ENCODE results near the gene TTYH3. TPM values are rescaled to one million over a fixed set of nuclear protein-coding genes. Genes with fewer than 3 reads are reported as not detected.

Gene TTYH3
- total RNA-seq, 1 donor from 2014 or later = 33.9 TPM

- Histone ChIP-seq H3K27me3 (no peaks in the 10 kb centered on the region), H3K4me1 (peaks cover 6% of the 10 kb centered on the region), H3K36me3 (no peaks in the 10 kb centered on the region), H3K4me3 (no peak overlapping the region), H3K9me3 (no peaks in the 10 kb centered on the region), H3K27ac (peak overlapping the region; percentile 76)
- intact Hi-C loops (cut with DNase I) = no loop called here
- TF ChIP-seq POLR2AphosphoS5 (IDR thresholded peaks at IDR 0.05; ENCODE audit: insufficient read depth in 1 of 2, low read depth in 1 of 2) (peak; percentile 47 to 81), CTCF (IDR thresholded peaks at IDR 0.05) (no peak), POLR2A (IDR thresholded peaks at IDR 0.05) (no peak)
- peak in 1 of 2 donors; percentile 92 for DNase-seq (ENCODE audit: extremely low spot score in 2 of 2)
These were observed 70.2 kb downstream of the TTYH3 start for GRCh38 chr7:2701832-2702593.

GRCh38 chr7:2702594-2702957 is 70.8 kb downstream of the TTYH3 start:
- H3K27ac ChIP-seq = peak overlapping the region; percentile 76
- no peaks in the 10 kb centered on the region for H3K9me3 ChIP-seq
- no peak overlapping the region for H3K4me3 ChIP-seq
- TF ChIP-seq POLR2A (IDR thresholded peaks at IDR 0.05) = no peak
- no peak for TF ChIP-seq POLR2AphosphoS5 (IDR thresholded peaks at IDR 0.05; ENCODE audit: insufficient read depth in 1 of 2, low read depth in 1 of 2)
- no peak for TF ChIP-seq CTCF (IDR thresholded peaks at IDR 0.05)
- H3K27me3 ChIP-seq = no peaks in the 10 kb centered on the region
- intact Hi-C loops (cut with DNase I) = no loop called here
- no peaks in the 10 kb centered on the region for H3K36me3 ChIP-seq
- no peak for DNase-seq (ENCODE audit: extremely low spot score in 2 of 2)
- peaks cover 6% of the 10 kb centered on the region for H3K4me1 ChIP-seq

GRCh38 chr7:2705371-2706096 is 73.7 kb downstream of the TTYH3 start:
- TF ChIP-seq POLR2AphosphoS5 (IDR thresholded peaks at IDR 0.05; ENCODE audit: insufficient read depth in 1 of 2, low read depth in 1 of 2) = no peak
- no peak for TF ChIP-seq POLR2A (IDR thresholded peaks at IDR 0.05)
- H3K4me3 ChIP-seq = no peak overlapping the region
- H3K4me1 ChIP-seq = peaks cover 6% of the 10 kb centered on the region
- H3K27ac ChIP-seq = no peak overlapping the region
- no peaks in the 10 kb centered on the region for H3K27me3 ChIP-seq
- H3K36me3 ChIP-seq = no peaks in the 10 kb centered on the region
- intact Hi-C loops (cut with DNase I) = no loop called here
- no peaks in the 10 kb centered on the region for H3K9me3 ChIP-seq
- DNase-seq (ENCODE audit: extremely low spot score in 2 of 2) = no peak

GRCh38 chr7:2706685-2707126 is 74.9 kb downstream of the TTYH3 start:
- H3K27me3 ChIP-seq = no peaks in the 10 kb centered on the region
- no peak overlapping the region for H3K4me3 ChIP-seq
- H3K4me1 ChIP-seq = peaks cover under 1% of the 10 kb centered on the region
- DNase-seq (ENCODE audit: extremely low spot score in 2 of 2) = no peak
- no peaks in the 10 kb centered on the region for H3K36me3 ChIP-seq
- no peak for TF ChIP-seq POLR2A (IDR thresholded peaks at IDR 0.05)
- no peak for TF ChIP-seq CTCF (IDR thresholded peaks at IDR 0.05)
- no peak for TF ChIP-seq POLR2AphosphoS5 (IDR thresholded peaks at IDR 0.05; ENCODE audit: insufficient read depth in 1 of 2, low read depth in 1 of 2)
- intact Hi-C loops (cut with DNase I) = no loop called here
- H3K27ac ChIP-seq = no peak overlapping the region
- no peaks in the 10 kb centered on the region for H3K9me3 ChIP-seq

- H3K9me3 ChIP-seq = no peaks in the 10 kb centered on the region
- H3K27ac ChIP-seq = no peak overlapping the region
- no peaks in the 10 kb centered on the region for H3K4me1 ChIP-seq
- no peaks in the 10 kb centered on the region for H3K36me3 ChIP-seq
- no peaks in the 10 kb centered on the region for H3K27me3 ChIP-seq
- TF ChIP-seq POLR2AphosphoS5 (IDR thresholded peaks at IDR 0.05; ENCODE audit: insufficient read depth in 1 of 2, low read depth in 1 of 2) = no peak
- intact Hi-C loops (cut with DNase I) = no loop called here
- DNase-seq (ENCODE audit: extremely low spot score in 2 of 2) = no peak
- no peak overlapping the region for H3K4me3 ChIP-seq
These were observed 75.7 kb downstream of the TTYH3 start for GRCh38 chr7:2707481-2707880.

- intact Hi-C loops (cut with DNase I) = no loop called here
- Histone ChIP-seq H3K4me3 (no peak overlapping the region), H3K4me1 (no peaks in the 10 kb centered on the region), H3K9me3 (no peaks in the 10 kb centered on the region), H3K27ac (no peak overlapping the region), H3K36me3 (no peaks in the 10 kb centered on the region), H3K27me3 (no peaks in the 10 kb centered on the region)
- DNase-seq (ENCODE audit: extremely low spot score in 2 of 2) = no peak
- TF ChIP-seq CTCF (IDR thresholded peaks at IDR 0.05) = no peak
- TF ChIP-seq POLR2A (IDR thresholded peaks at IDR 0.05) = no peak
- TF ChIP-seq POLR2AphosphoS5 (IDR thresholded peaks at IDR 0.05; ENCODE audit: insufficient read depth in 1 of 2, low read depth in 1 of 2) = no peak
These were observed 76.3 kb downstream of the TTYH3 start for GRCh38 chr7:2708041-2708440.

Measured in vagina (tissue), 2 donors.